ENCODE measurements around the gene GNG12. TPM values are rescaled to one million over a fixed set of nuclear protein-coding genes. Genes with fewer than 3 reads are reported as not detected.

GNG12 gene
- total and polyA plus RNA-seq, 2 donors from 2014 or later: 46.1 to 89.3 TPM

- Histone ChIP-seq H3K27ac (ENCODE audit: low read depth in 2 of 2, low read length in 2 of 2) (peak overlapping the region; percentile 90 to 92), H3K4me1 (ENCODE audit: control insufficient read depth in 2 of 3, insufficient read depth in 2 of 3, low read depth in 1 of 3, low read length in 3 of 3) (peaks cover 3 to 14% (median 5%) of the 10 kb centered on the region in 3 donors), H3K36me3 (ENCODE audit: control insufficient read depth in 2 of 3, insufficient read depth in 3 of 3, low read length in 3 of 3) (peaks cover 0 to 3% (median 0%) of the 10 kb centered on the region in 3 donors), H3K4me3 (ENCODE audit: low read length in 3 of 3) (peak overlapping the region; percentile 89 to 92 (median 92)), H3K9ac (ENCODE audit: low read length in 3 of 3) (peak overlapping the region; percentile 63 to 89 (median 81)), H3K27me3 (ENCODE audit: control insufficient read depth, insufficient read depth, low read length) (no peaks in the 10 kb centered on the region), H3K9me3 (ENCODE audit: control insufficient read depth in 2 of 3, insufficient read depth in 1 of 3, low read length in 3 of 3) (no peaks in the 10 kb centered on the region)
- DNase-seq (peak in 2 of 5 donors; percentile 68 to 77), FAIRE-seq (no peak)
- intact Hi-C loops (cut with DNase I): loop anchor here (10.0 kb wide), 1 partner anchor 56 kb away; no protein-coding TSS in a partner anchor
- no peak for TF ChIP-seq CTCF (IDR thresholded peaks at IDR 0.05; ENCODE audit: borderline replicate concordance, extremely low read depth, insufficient read depth)
Measured at GRCh38 chr1:67830928-67831830, 2.1 kb downstream of the GNG12 start.

- H3K27me3 ChIP-seq (ENCODE audit: control insufficient read depth, insufficient read depth, low read length): no peaks in the 10 kb centered on the region
- peak overlapping the region in 2 of 3 donors; percentile 92 for H3K4me3 ChIP-seq (ENCODE audit: low read length in 3 of 3)
- peaks cover 0 to 3% (median 0%) of the 10 kb centered on the region in 3 donors for H3K36me3 ChIP-seq (ENCODE audit: control insufficient read depth in 2 of 3, insufficient read depth in 3 of 3, low read length in 3 of 3)
- H3K9me3 ChIP-seq (ENCODE audit: control insufficient read depth in 2 of 3, insufficient read depth in 1 of 3, low read length in 3 of 3): no peaks in the 10 kb centered on the region
- peak overlapping the region in 1 of 3 donors; percentile 89 for H3K9ac ChIP-seq (ENCODE audit: low read length in 3 of 3)
- TF ChIP-seq CTCF (IDR thresholded peaks at IDR 0.05; ENCODE audit: borderline replicate concordance, extremely low read depth, insufficient read depth): no peak
- H3K4me1 ChIP-seq (ENCODE audit: control insufficient read depth in 2 of 3, insufficient read depth in 2 of 3, low read depth in 1 of 3, low read length in 3 of 3): peaks cover 3 to 19% (median 7%) of the 10 kb centered on the region in 3 donors
- no peak overlapping the region for H3K27ac ChIP-seq (ENCODE audit: low read depth in 2 of 2, low read length in 2 of 2)
- no peak for FAIRE-seq
- DNase-seq: no peak
- intact Hi-C loops (cut with DNase I): loop anchor here (10.0 kb wide), 1 partner anchor 55 kb away; no protein-coding TSS in a partner anchor
Measured at GRCh38 chr1:67830226-67830625, 3.0 kb downstream of the GNG12 start.

GRCh38 chr1:67827688-67828087 is 5.6 kb downstream of the GNG12 start:
- Histone ChIP-seq H3K4me3 (ENCODE audit: low read length in 3 of 3) (no peak overlapping the region), H3K36me3 (ENCODE audit: control insufficient read depth in 2 of 3, insufficient read depth in 3 of 3, low read length in 3 of 3) (peaks cover 0 to 3% (median 0%) of the 10 kb centered on the region in 3 donors), H3K27ac (ENCODE audit: low read depth in 2 of 2, low read length in 2 of 2) (no peak overlapping the region), H3K27me3 (ENCODE audit: control insufficient read depth, insufficient read depth, low read length) (no peaks in the 10 kb centered on the region), H3K4me1 (ENCODE audit: control insufficient read depth in 2 of 3, insufficient read depth in 2 of 3, low read depth in 1 of 3, low read length in 3 of 3) (peaks cover 3 to 10% (median 3%) of the 10 kb centered on the region in 3 donors), H3K9me3 (ENCODE audit: control insufficient read depth in 2 of 3, insufficient read depth in 1 of 3, low read length in 3 of 3) (no peaks in the 10 kb centered on the region), H3K9ac (ENCODE audit: low read length in 3 of 3) (no peak overlapping the region)
- no peak for DNase-seq
- FAIRE-seq: no peak
- TF ChIP-seq CTCF (IDR thresholded peaks at IDR 0.05; ENCODE audit: borderline replicate concordance, extremely low read depth, insufficient read depth): no peak
- intact Hi-C loops (cut with DNase I): no loop called here
